HG03196 (cell line): ENCODE data around the gene SEC14L2.

ENCODE experiments used
- ATAC-seq: cut with Tn5 transposase; IDR thresholded peaks from one replicate; pipeline ENCODE4 v1.9.1; 2021; ENCODE audit not compliant: unreplicated experiment

The SEC14L2 gene

GRCh38 chr22:30396871-30397655, at the start of gene SEC14L2:
Gene SEC14L2 (plus strand): TSS chr22:30397018. CDS start chr22:30397117, 99 bp downstream.
- ATAC-seq = no peak

- no peak for ATAC-seq
Observed at GRCh38 chr22:30347255-30347892, 49.4 kb upstream of the SEC14L2 start.

- ATAC-seq = no peak
Observed at GRCh38 chr22:30348404-30348803, 48.4 kb upstream of the SEC14L2 start.

GRCh38 chr22:30348809-30349208, 48.0 kb upstream of the SEC14L2 start:
- no peak for ATAC-seq

- no peak for ATAC-seq
Observed at GRCh38 chr22:30351226-30351625, 45.6 kb upstream of the SEC14L2 start.

- ATAC-seq = no peak
Observed at GRCh38 chr22:30354644-30355043, 42.2 kb upstream of the SEC14L2 start.

- peak; percentile 90 for ATAC-seq
Observed at GRCh38 chr22:30356449-30357235, 40.2 kb upstream of the SEC14L2 start, which contains the start of the genes CCDC157 and SF3A1. Gene CCDC157 (plus strand): TSS chr22:30357007. CDS start chr22:30366001, 8,994 bp downstream. Gene SF3A1 (minus strand): TSS chr22:30356894. CDS start chr22:30356792, 102 bp downstream.

GRCh38 chr22:30357236-30357570, 39.6 kb upstream of the SEC14L2 start:
- no peak for ATAC-seq

GRCh38 chr22:30357650-30358215, 39.1 kb upstream of the SEC14L2 start:
- ATAC-seq = no peak

- ATAC-seq = no peak
Observed at GRCh38 chr22:30358541-30358940, 38.3 kb upstream of the SEC14L2 start.

GRCh38 chr22:30361916-30362650, 34.7 kb upstream of the SEC14L2 start:
- ATAC-seq = no peak

GRCh38 chr22:30362651-30363281, 34.1 kb upstream of the SEC14L2 start:
- ATAC-seq = no peak

- ATAC-seq = no peak
Observed at GRCh38 chr22:30365891-30366290, 30.9 kb upstream of the SEC14L2 start.

GRCh38 chr22:30368420-30368819, 28.4 kb upstream of the SEC14L2 start:
- ATAC-seq = no peak

- ATAC-seq = no peak
Observed at GRCh38 chr22:30370641-30371230, 26.1 kb upstream of the SEC14L2 start.

GRCh38 chr22:30371321-30371720, 25.5 kb upstream of the SEC14L2 start:
- no peak for ATAC-seq

GRCh38 chr22:30371981-30372380, 24.8 kb upstream of the SEC14L2 start:
- ATAC-seq = no peak

- no peak for ATAC-seq
Observed at GRCh38 chr22:30372915-30373314, 23.9 kb upstream of the SEC14L2 start.
